GM12878 (cell line): ENCODE data around the gene SYNDIG1. TPM values are rescaled to one million over a fixed set of nuclear protein-coding genes. Genes with fewer than 3 reads are reported as not detected.

Experiments
- ATAC-seq: fragments of 200-7000 bp; cut with Tn5 transposase; 3 replicates; pipeline ENCODE4 v1.9.1; 2020; ENCODE audit warnings: mild to moderate bottlenecking, moderate library complexity
- BruUV-seq: library from RNA; stranded (reverse); fragments of 400-500 nt; replicated peaks from 2 replicates; lab custom pipeline; 2021; lab: Mats Ljungman, UMichigan
- CTCF ChIA-PET: fragments of 300-600 bp; sonication (Branson Sonifier 250); formaldehyde crosslinking; extraction: SDS; loops from one replicate; lab custom pipeline; 2021; ENCODE audit warnings: inconsistent platforms; lab: Yijun Ruan, JAX
- POLR2A ChIA-PET: fragments of 350-600 bp; formaldehyde crosslinking; extraction: SDS; loops from one replicate; lab custom pipeline; 2021; ENCODE audit warnings: inconsistent platforms; lab: Charles Lee
- RAD21 ChIA-PET: fragments of 300-600 bp; sonication (Branson Sonifier 250); formaldehyde crosslinking; loops from one replicate; lab custom pipeline; 2023; ENCODE audit warnings: antibody characterized with exemption; ENCODE audit not compliant: unreplicated experiment; lab: Charles Lee
- SMC1A ChIA-PET: fragments of 300-600 bp; sonication (Branson Sonifier 250); formaldehyde crosslinking; loops from one replicate; lab custom pipeline; 2023; ENCODE audit not compliant: unreplicated experiment, uncharacterized antibody; lab: Charles Lee
- DNase-seq: peaks from one replicate; pipeline ENCODE4 v3.0.0-alpha.2; 2011; ENCODE audit warnings: low read depth, low spot score
- FAIRE-seq: peaks from 3 replicates; lab custom pipeline; 2011; peaks lifted over from hg19 to GRCh38; lab: Jason Lieb, UNC
- H2AFZ ChIP-seq: 2 replicates; pipeline ENCODE4 v1.6.0; 2011; ENCODE audit warnings: low read depth, low read length, control low read depth; ENCODE audit not compliant: control insufficient read depth
- H3K27ac ChIP-seq: 2 replicates; pipeline ENCODE4 v1.5.1; 2011; ENCODE audit warnings: control low read depth; ENCODE audit not compliant: control insufficient read depth, insufficient read depth
- H3K27me3 ChIP-seq, 2 experiments: replicated peaks in 1 of 2; 2 replicates each; pipeline versions ENCODE4 v1.6.0 to v1.6.1; 2011; ENCODE audit warnings: low read length in 1 of 2; ENCODE audit not compliant: control insufficient read depth in 2 of 2, insufficient read depth in 2 of 2
- H3K36me3 ChIP-seq, 2 experiments: 2 replicates each; pipeline ENCODE4 v1.5.1; 2011; ENCODE audit warnings: low read length in 1 of 2; ENCODE audit not compliant: control insufficient read depth in 2 of 2, insufficient read depth in 2 of 2
- H3K4me1 ChIP-seq: 2 replicates; pipeline ENCODE4 v1.6.1; 2011; ENCODE audit warnings: mild to moderate bottlenecking, low read length, moderate library complexity, mixed read lengths; ENCODE audit not compliant: control insufficient read depth, insufficient read depth
- H3K4me2 ChIP-seq: 2 replicates; pipeline ENCODE4 v1.6.0; 2011; ENCODE audit warnings: control low read depth; ENCODE audit not compliant: control insufficient read depth, insufficient read depth
- H3K4me3 ChIP-seq: fragments of 200-600 bp; sonication (generic); 2 replicates; pipeline ENCODE4 v1.5.1; 2016
- H3K79me2 ChIP-seq: 2 replicates; pipeline ENCODE4 v1.6.0; 2011; ENCODE audit warnings: low read length; ENCODE audit not compliant: control insufficient read depth, insufficient read depth
- H3K9ac ChIP-seq: 2 replicates; pipeline ENCODE4 v1.8.0; 2011; ENCODE audit warnings: low read length, control low read depth, mixed read lengths; ENCODE audit not compliant: control insufficient read depth, insufficient read depth
- H3K9me3 ChIP-seq: replicated peaks from 3 replicates; pipeline ENCODE4 v1.5.1; 2011; ENCODE audit warnings: mild to moderate bottlenecking, low read length; ENCODE audit not compliant: control insufficient read depth, insufficient read depth
- H4K20me1 ChIP-seq: 2 replicates; pipeline ENCODE4 v1.6.0; 2011; ENCODE audit not compliant: control insufficient read depth, insufficient read depth
- BCLAF1 ChIP-seq: fragments of 450-650 bp; IDR thresholded peaks from 2 replicates; pipeline ENCODE4 v1.6.1; 2017; ENCODE audit warnings: antibody characterized with exemption, mild to moderate bottlenecking, moderate library complexity
- ELK1 ChIP-seq: IDR thresholded peaks from 2 replicates; pipeline ENCODE4 v1.6.1; 2012; ENCODE audit warnings: low read depth, low read length, improper control_type of control experiment
- JUNB ChIP-seq: IDR thresholded peaks from 2 replicates; pipeline ENCODE4 v1.6.1; 2016; ENCODE audit warnings: antibody characterized with exemption, mild to moderate bottlenecking
- JUND ChIP-seq: IDR thresholded peaks from 2 replicates; pipeline ENCODE4 v1.6.1; 2012; ENCODE audit warnings: low read depth, mild to moderate bottlenecking, low read length, improper control_type of control experiment, moderate library complexity
- MEF2A ChIP-seq: IDR thresholded peaks from 2 replicates; pipeline ENCODE4 v1.6.1; 2011; ENCODE audit warnings: low read depth, mild to moderate bottlenecking, low read length, moderate library complexity; ENCODE audit not compliant: insufficient read depth
- MYC ChIP-seq: IDR thresholded peaks from 2 replicates; pipeline ENCODE4 v1.6.1; 2011; ENCODE audit warnings: mild to moderate bottlenecking, low read length, moderate library complexity, inconsistent platforms; ENCODE audit not compliant: insufficient read depth, insufficient replicate concordance, insufficient read length, severe bottlenecking
- NFIC ChIP-seq: IDR thresholded peaks from 2 replicates; pipeline ENCODE4 v1.6.1; 2012; ENCODE audit warnings: low read depth, mild to moderate bottlenecking, inconsistent platforms, low read length, moderate library complexity
- NFXL1 ChIP-seq: fragments of 450-650 bp; IDR thresholded peaks from 2 replicates; pipeline ENCODE4 v1.6.1; 2017; ENCODE audit warnings: antibody characterized with exemption, mild to moderate bottlenecking, borderline replicate concordance
- REST ChIP-seq: IDR thresholded peaks from 2 replicates; pipeline ENCODE4 v1.6.1; 2012; ENCODE audit warnings: mild to moderate bottlenecking, low read depth, low read length
- SMAD1 ChIP-seq: fragments of 450-650 bp; IDR thresholded peaks from 2 replicates; pipeline ENCODE4 v1.6.1; 2018; ENCODE audit warnings: mild to moderate bottlenecking, low read depth; ENCODE audit not compliant: partially characterized antibody
- SPI1 ChIP-seq: IDR thresholded peaks from 2 replicates; pipeline ENCODE4 v1.6.1; 2011; ENCODE audit warnings: low read depth, mild to moderate bottlenecking, low read length, moderate library complexity, borderline replicate concordance; ENCODE audit not compliant: insufficient read depth
- STAT3 ChIP-seq: IDR thresholded peaks from 2 replicates; pipeline ENCODE4 v1.6.1; 2011; ENCODE audit warnings: low read depth, low read length, improper control_type of control experiment
- WGBS: methylation state at CpG from one replicate; pipeline ENCODE4 v1.1.6; 2016; ENCODE audit warnings: low lambda C conversion rate; ENCODE audit not compliant: insufficient replicate concordance, insufficient coverage; ENCODE audit errors: missing lambda C conversion rate; 5-methylcytosine and 5-hydroxymethylcytosine counted together
- in situ Hi-C: fragments of 300-500 bp; cut with MboI; formaldehyde crosslinking; loops from 9 replicates; pipeline ENCODE4 v1.14.3; 2018; ENCODE audit warnings: mixed read lengths
- intact Hi-C: fragments of 100-400 bp; cut with micrococcal nuclease; formaldehyde crosslinking; loops from one replicate; pipeline ENCODE4 v1.14.2; 2022; ENCODE audit not compliant: unreplicated experiment
- polyA plus RNA-seq, 11 experiments: library from polyadenylated mRNA; depleted of rRNA in 4 of 11; unstranded in 6 of 11; stranded (reverse) in 5 of 11; fragments of >200 nt; fragmentation: Nextera tagmentation in 4 of 11; fragmentation: Illumina TruSeq in 1 of 11; extraction: Ambion mirVana in 4 of 11; extraction: Trizol in 1 of 11; gene quantifications; 1 replicate in 1 of 11; 2 replicates in 10 of 11; pipeline versions ENCODE4 v1.2.1 to v1.2.3, GENCODE V29; 2011 to 2016; ENCODE audit warnings: inconsistent platforms in 2 of 11, missing spikeins in 2 of 11, low read depth in 1 of 11
- total RNA-seq, 4 experiments: library from RNA; depleted of rRNA in 3 of 4; stranded (reverse); fragments of >200 nt in 3 of 4; fragmentation: Illumina TruSeq in 1 of 4; extraction: Trizol in 1 of 4; gene quantifications; 2 replicates each; pipeline versions ENCODE4 v1.2.1 to v1.2.3, GENCODE V29; 2013 to 2021

The SYNDIG1 gene
- total and polyA plus RNA-seq, 10 of the 15 experiments (the other 5 are each of a cell fraction or from before 2014, with no cell fraction given), result not detected

GRCh38 chr20:24451428-24451827, 18.0 kb upstream of the SYNDIG1 start (continued):
- TF ChIP-seq ELK1, result no peak
- no peak for TF ChIP-seq SMAD1
- TF ChIP-seq JUND, result no peak
- TF ChIP-seq REST, result no peak
- no peak for TF ChIP-seq SPI1

GRCh38 chr20:24452016-24452415, 17.4 kb upstream of the SYNDIG1 start:
- Histone ChIP-seq H3K9me3 (no peaks in the 10 kb centered on the region), H4K20me1 (no peaks in the 10 kb centered on the region), H3K27me3 (no peaks in the 10 kb centered on the region; a peak in 2 of 4 replicates), H3K9ac (no peak overlapping the region), H3K27ac (no peak overlapping the region), H3K4me2 (no peak overlapping the region), H3K4me3 (no peak overlapping the region), H3K79me2 (no peaks in the 10 kb centered on the region), H3K36me3 (no peaks in the 10 kb centered on the region), H3K4me1 (no peaks in the 10 kb centered on the region), H2AFZ (no peak overlapping the region)
- in situ Hi-C loops (no loop called here), intact Hi-C loops (no loop called here)
- no peak for DNase-seq
- RAD21 ChIA-PET, result no interaction called here
- POLR2A ChIA-PET, result no interaction called here
- SMC1A ChIA-PET, result no interaction called here
- 20% methylated on average over 8 of the region's 8 CpGs for WGBS
- CTCF ChIA-PET, result no interaction called here
- no peak for ATAC-seq
- no TSS peak for BruUV-seq
- no peak for FAIRE-seq
- TF ChIP-seq NFIC (no peak), STAT3 (no peak), NFXL1 (no peak), MYC (no peak), BCLAF1 (no peak), MEF2A (no peak), SMAD1 (no peak), JUNB (no peak)
